ENCODE results near the gene TOX3. TPM values are rescaled to one million over a fixed set of nuclear protein-coding genes. Genes with fewer than 3 reads are reported as not detected.

The TOX3 gene
- total RNA-seq, 8 experiments from 2014 or later: 0.54 to 23.3 (median 9.3) TPM; not detected in 2

DNA sequence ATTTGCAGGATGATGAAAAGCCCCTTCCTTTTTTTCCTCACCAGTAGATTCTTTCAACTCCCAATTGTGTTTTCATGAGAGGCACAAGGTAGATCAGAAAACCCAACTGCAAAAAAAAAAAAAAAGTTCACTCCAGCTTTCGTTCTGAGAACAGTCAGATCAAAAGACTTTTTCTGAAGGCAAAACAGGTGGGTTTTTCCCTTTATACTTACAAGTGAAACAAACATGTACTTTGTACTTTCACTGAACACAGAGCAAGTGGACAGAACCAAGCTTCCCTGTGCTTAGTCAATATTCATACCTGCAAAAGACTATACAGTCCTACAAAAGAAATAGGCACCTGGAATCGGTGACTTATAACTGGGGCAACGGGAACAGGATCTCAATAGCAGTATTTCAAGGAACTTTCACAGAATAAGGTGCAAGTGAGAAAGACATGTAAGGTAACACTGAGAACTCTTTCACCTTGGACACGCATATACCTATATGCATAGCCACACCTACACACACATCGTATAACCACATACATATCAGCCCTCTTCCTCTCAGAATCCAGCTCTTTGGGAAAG, 54.1 kb downstream of the TOX3 start:
- in situ Hi-C loops (cut with MboI; ENCODE audit: low pct_unique_long_range_greater_than_20kb in 2 of 9, low sequenced_read_pairs in 9 of 9, unreplicated experiment in 9 of 9): no loop called here
- H3K27ac ChIP-seq: no peak overlapping the region
- 0 to 100% (median 80%) methylated on average over 1 to 5 of the region's 5 CpGs; no CpG with 5 or more reads in 1 of the 10 experiments for whole genome bisulfite sequencing, 10 experiments
- H3K4me3 ChIP-seq: no peak overlapping the region
- peaks cover 33 to 45% of the 10 kb centered on the region in 2 donors for H3K4me1 ChIP-seq (replicated peaks in 1 of 2)
- ATAC-seq (replicated peaks in 6 of 8): no peak

DNA sequence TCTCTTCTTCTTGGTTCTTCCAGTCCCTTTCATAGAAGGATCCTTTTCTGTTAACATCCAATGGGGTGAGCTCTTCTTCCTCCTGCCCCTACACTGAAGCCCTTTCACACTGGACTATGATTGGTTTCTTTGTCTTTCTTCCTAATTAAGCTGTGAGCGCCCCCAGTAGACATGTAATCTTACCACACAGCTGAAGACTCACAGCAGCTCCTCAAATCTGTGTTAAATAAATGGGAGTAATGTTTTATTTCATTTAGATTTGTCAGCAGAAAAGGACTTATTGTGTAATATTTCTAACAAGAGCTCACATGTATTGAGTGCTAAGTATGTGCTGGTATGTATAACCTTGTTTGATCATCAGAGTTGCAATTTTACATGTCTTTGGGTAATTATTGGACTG, 55.7 kb downstream of the TOX3 start:
- ATAC-seq (replicated peaks in 6 of 8): no peak

DNA sequence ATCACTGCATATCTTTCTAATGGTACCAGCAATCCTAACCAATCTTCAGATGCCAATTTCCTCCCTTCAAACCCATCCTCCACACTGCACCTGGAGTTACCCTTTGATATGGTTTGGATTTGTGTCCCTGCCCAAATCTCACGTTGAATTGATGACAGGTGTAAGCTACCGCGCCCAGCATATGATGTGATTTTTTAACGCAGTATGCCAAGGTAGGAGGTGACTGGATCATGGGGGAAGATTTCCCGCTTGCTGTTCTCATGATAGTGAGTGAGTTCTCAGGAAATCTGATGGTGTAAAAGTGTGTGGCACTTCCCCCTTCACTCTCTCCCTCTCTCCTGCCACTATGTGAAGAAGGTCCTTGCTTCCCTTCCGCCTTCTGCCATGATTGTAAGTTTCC, 57.0 kb downstream of the TOX3 start:
- no peak overlapping the region for H3K27ac ChIP-seq
- in situ Hi-C loops (cut with MboI; ENCODE audit: low pct_unique_long_range_greater_than_20kb in 2 of 9, low sequenced_read_pairs in 9 of 9, unreplicated experiment in 9 of 9): no loop called here
- H3K4me3 ChIP-seq: no peak overlapping the region
- no peak for ATAC-seq (replicated peaks in 6 of 8)
- H3K4me1 ChIP-seq (replicated peaks in 1 of 2): peaks cover 16 to 19% of the 10 kb centered on the region in 2 donors
- 47 to 100% (median 98%) methylated on average over 1 to 6 of the region's 6 CpGs; no CpG with 5 or more reads in 3 of the 10 experiments for WGBS, 10 experiments

More for the DNA sequence above, 55.7 kb downstream of the TOX3 start:
- in situ Hi-C loops (cut with MboI; ENCODE audit: low pct_unique_long_range_greater_than_20kb in 2 of 9, low sequenced_read_pairs in 9 of 9, unreplicated experiment in 9 of 9): no loop called here
- H3K4me3 ChIP-seq: no peak overlapping the region
- WGBS, 10 experiments: 10 to 86% (median 50%) methylated on average over 1 of the region's 1 CpG; no CpG with 5 or more reads in 3 of the 10 experiments
- no peak overlapping the region for H3K27ac ChIP-seq
- H3K4me1 ChIP-seq (replicated peaks in 1 of 2): peaks cover 18 to 28% of the 10 kb centered on the region in 2 donors

DNA sequence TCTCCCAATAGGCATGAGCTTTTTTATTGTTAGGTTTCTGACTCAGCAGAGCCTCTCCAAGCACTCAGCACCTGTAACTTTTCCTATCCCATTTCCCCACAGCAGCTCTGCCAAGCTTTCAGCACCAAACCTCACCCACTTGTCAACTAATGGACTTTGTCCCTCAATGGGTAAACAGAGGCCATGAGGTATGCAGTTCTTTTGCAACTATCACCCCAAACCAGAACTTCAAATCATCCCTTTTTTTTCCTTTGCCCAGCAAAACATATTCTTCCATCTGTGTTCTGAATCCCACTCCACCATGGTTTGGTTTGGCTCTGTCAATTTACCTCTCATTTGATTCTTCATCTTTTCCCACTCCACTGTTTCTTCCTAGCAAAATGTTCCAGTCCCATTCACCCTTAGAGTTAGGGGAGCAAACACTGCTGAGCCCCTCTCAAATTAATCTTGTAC, 58.1 kb downstream of the TOX3 start:
- peaks cover 7 to 9% of the 10 kb centered on the region in 2 donors for H3K4me1 ChIP-seq (replicated peaks in 1 of 2)
- in situ Hi-C loops (cut with MboI; ENCODE audit: low pct_unique_long_range_greater_than_20kb in 2 of 9, low sequenced_read_pairs in 9 of 9, unreplicated experiment in 9 of 9): no loop called here
- no peak overlapping the region for H3K27ac ChIP-seq
- no peak overlapping the region for H3K4me3 ChIP-seq
- no peak for ATAC-seq (replicated peaks in 6 of 8)

DNA sequence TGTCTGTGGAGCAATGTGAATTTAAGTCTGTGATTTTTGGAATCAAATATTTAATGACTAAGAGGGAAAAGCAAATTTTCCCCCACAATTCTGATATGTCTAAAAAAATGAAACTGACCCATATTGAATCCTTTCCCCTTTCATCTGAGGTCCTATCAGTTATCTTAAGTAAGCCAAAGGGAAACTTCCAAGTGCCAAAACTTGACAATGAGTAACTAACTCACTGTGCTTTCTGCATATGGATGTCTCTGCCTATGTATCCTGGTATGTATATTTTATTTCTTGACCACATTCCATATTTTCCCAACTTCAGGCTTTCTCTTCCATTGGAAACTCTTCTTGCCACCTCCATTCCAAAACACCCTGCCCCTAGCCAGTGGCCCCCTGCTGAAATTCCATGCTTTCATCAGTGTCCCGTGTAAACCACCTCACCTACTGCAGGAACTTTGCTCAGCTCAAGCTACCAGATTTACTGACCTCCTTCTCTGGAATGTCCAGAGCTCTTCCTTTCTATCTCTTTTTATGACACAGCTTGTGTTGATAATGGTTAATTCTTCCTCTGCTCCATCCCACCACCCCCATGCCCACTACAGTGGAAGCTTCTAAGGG, 59.0 kb downstream of the TOX3 start:
- ATAC-seq (replicated peaks in 6 of 8): no peak
- no peaks in the 10 kb centered on the region for H3K4me1 ChIP-seq (replicated peaks in 1 of 2)
- no peak overlapping the region for H3K4me3 ChIP-seq
- 0 to 83% (median 67%) methylated on average over 1 of the region's 1 CpG; no CpG with 5 or more reads in 5 of the 10 experiments for WGBS, 10 experiments
- in situ Hi-C loops (cut with MboI; ENCODE audit: low pct_unique_long_range_greater_than_20kb in 2 of 9, low sequenced_read_pairs in 9 of 9, unreplicated experiment in 9 of 9): no loop called here
- H3K27ac ChIP-seq: no peak overlapping the region

DNA sequence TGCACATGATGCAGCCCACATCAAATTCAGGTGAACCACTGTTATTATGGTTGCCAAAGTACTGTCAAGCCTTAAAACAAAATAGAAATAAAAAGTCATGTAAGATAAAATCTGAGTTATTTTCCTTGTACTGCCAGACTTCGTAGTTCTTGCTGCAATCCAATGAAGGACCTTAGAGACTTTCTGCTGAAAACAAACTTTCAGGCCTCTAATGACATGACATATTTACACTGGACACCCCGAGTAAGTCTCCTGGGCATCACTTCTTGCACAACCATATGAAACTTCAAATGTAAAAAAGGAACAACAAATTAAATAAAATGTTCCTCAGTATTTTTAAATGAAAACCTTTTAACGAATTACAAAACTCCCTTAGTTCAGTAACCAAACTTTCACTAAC, 66.7 kb downstream of the TOX3 start:
- H3K27ac ChIP-seq: no peak overlapping the region
- in situ Hi-C loops (cut with MboI; ENCODE audit: low pct_unique_long_range_greater_than_20kb in 2 of 9, low sequenced_read_pairs in 9 of 9, unreplicated experiment in 9 of 9): no loop called here
- peaks cover 12 to 41% of the 10 kb centered on the region in 2 donors for H3K4me1 ChIP-seq (replicated peaks in 1 of 2)
- WGBS, 10 experiments: 7 to 100% (median 74%) methylated on average over 1 to 3 of the region's 3 CpGs
- no peak overlapping the region for H3K4me3 ChIP-seq
- no peak for ATAC-seq (replicated peaks in 6 of 8)

DNA sequence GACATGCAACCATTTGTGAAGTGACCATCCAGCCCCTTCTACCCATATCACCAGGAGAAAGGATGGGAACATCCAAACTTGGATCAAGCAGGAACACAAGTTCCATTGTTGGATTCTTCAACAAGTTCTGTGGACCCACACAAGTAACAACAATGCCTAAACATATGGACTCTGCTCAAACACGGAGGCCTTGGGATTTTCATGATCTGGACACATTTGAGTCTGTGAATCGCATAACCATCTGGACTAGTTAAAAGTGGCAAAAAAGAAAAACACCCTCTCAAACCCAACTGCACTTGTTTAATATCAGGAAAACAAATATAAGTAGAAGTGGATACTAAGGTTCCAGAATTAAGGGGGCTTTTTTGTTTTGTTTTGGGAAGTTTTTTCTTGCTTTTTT, 70.8 kb downstream of the TOX3 start:
- in situ Hi-C loops (cut with MboI; ENCODE audit: low pct_unique_long_range_greater_than_20kb in 2 of 9, low sequenced_read_pairs in 9 of 9, unreplicated experiment in 9 of 9): no loop called here
- 10 to 100% (median 89%) methylated on average over 1 to 2 of the region's 2 CpGs; no CpG with 5 or more reads in 2 of the 10 experiments for WGBS, 10 experiments
- Histone ChIP-seq H3K27ac (no peak overlapping the region), H3K4me1 (replicated peaks in 1 of 2) (peaks cover 12 to 32% of the 10 kb centered on the region in 2 donors), H3K4me3 (no peak overlapping the region)
- no peak for ATAC-seq (replicated peaks in 6 of 8)

DNA sequence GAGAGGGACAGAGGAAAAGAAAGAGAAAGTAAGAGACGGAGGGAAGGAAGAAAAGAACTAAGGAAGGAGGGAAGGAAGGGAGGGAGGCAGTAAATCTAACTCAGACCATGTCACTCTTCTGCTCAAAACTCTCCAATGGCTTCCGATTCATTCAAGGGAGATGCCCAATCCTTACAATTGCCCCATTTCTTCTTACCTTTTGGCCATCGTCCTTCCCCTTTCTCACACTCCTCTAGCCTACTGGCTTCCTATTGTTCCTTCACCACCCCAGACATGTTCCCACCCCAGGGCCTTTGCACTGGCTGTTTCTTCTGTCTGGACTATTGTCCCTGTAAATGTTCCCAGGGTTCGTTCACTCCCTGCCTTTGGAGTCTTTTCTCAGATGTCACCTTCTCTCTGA, 72.3 kb downstream of the TOX3 start:
- no peak for ATAC-seq (replicated peaks in 6 of 8)
- Histone ChIP-seq H3K27ac (no peak overlapping the region), H3K4me1 (replicated peaks in 1 of 2) (peaks cover 17 to 26% of the 10 kb centered on the region in 2 donors), H3K4me3 (no peak overlapping the region)
- in situ Hi-C loops (cut with MboI; ENCODE audit: low pct_unique_long_range_greater_than_20kb in 2 of 9, low sequenced_read_pairs in 9 of 9, unreplicated experiment in 9 of 9): no loop called here
- 15 to 100% (median 91%) methylated on average over 1 to 4 of the region's 4 CpGs; no CpG with 5 or more reads in 1 of the 10 experiments for WGBS, 10 experiments

DNA sequence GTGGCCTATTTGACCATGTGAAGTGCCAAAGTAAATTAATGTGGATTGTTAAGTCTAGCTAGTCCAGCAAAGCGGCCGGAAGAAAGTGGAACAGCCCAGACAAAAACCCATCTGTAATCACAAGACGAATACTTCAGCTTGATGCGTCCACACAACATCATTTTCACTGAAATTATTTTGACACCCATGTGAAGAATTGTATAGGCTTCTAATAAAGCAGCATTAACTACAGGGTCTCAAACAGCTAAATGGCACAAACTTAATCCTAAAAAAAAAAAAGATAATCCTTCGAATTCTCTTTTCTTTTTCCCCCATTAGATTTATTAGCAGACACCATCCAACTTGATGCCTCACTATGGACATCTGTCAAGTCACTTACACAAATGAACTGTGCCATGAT, 73.8 kb downstream of the TOX3 start:
- ATAC-seq (replicated peaks in 6 of 8): no peak
- WGBS, 10 experiments: 0 to 100% (median 86%) methylated on average over 1 to 5 of the region's 5 CpGs; no CpG with 5 or more reads in 2 of the 10 experiments
- Histone ChIP-seq H3K27ac (no peak overlapping the region), H3K4me3 (no peak overlapping the region), H3K4me1 (replicated peaks in 1 of 2) (peaks cover 15 to 28% of the 10 kb centered on the region in 2 donors)
- in situ Hi-C loops (cut with MboI; ENCODE audit: low pct_unique_long_range_greater_than_20kb in 2 of 9, low sequenced_read_pairs in 9 of 9, unreplicated experiment in 9 of 9): no loop called here

DNA sequence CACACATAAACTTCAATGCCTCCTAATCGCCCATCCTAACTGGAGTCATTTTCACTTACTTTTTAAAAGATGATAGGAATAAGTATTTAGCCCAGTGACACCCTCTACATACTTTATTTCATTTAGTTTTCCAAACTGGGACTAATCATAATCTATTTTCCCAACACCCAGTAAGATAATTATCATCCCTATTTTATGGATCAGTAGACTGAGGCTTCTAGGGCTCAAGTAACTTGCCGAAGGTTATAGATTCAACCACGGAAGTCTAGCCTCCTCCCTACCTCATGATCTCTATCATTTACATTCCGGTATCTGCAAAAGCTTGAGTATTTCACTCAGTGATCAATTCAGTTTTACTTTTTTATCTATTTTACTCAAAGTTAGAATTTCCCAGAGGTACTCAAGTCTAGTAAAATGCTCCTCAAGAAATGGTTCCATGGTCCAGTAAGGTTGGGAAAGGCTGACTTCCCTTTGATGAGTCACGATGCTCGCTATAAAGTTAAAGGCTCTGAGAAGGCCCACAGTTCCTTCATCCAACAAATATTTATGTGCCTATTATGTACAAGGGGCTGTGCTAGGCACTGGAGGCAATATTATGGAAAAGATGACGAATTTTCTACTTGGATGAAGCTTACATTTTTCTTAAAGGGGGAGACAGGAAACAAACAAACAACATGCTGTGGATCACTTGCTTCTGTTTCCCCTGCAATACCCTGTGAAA, 75.1 kb downstream of the TOX3 start:
- Histone ChIP-seq H3K4me3 (no peak overlapping the region), H3K4me1 (replicated peaks in 1 of 2) (peaks cover 22 to 36% of the 10 kb centered on the region in 2 donors), H3K27ac (no peak overlapping the region)
- WGBS, 10 experiments: 10 to 100% (median 94%) methylated on average over 2 to 7 of the region's 7 CpGs; no CpG with 5 or more reads in 1 of the 10 experiments
- ATAC-seq (replicated peaks in 6 of 8): peak in 1 of 8 experiments; percentile 73
- in situ Hi-C loops (cut with MboI; ENCODE audit: low pct_unique_long_range_greater_than_20kb in 2 of 9, low sequenced_read_pairs in 9 of 9, unreplicated experiment in 9 of 9): no loop called here

DNA sequence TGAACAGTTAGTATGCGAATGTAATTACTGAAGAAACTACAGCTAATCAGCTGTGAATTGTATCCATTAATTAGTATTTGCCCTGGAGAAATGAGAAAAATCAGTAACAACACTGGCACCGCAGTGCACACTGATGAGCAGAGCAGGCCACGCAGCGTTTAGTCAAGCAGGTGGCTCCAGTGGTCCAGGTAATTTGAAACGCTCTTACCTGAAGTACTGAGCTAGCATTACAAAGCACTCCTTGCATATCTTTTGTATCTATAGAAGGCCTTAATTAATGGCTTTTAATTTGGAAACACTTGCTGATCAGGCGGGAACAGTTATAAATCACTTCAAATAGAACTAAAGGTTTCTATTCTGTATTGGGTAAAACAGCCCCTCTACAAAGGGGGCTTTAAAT, 76.4 kb downstream of the TOX3 start:
- ATAC-seq (replicated peaks in 6 of 8): no peak

DNA sequence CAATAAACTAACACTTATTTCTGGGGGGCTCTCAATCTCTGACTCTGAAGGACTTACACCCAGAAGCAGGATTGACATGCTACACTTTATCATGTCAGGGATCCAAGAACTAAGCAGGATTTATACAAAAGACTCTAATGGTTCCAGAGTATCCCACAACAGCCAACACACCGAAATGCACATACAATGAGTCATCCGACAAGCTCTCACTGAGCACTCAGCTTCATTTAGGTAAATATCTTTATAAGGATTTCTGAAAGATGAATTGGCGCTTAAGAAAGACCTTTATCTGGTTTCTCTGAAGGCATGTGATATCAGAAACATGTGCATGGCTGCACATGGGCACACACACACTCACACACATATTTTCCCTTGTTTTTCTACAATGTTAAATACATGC, 77.2 kb downstream of the TOX3 start:
- Histone ChIP-seq H3K4me3 (no peak overlapping the region), H3K4me1 (replicated peaks in 1 of 2) (peaks cover 21 to 40% of the 10 kb centered on the region in 2 donors), H3K27ac (no peak overlapping the region)
- 0 to 90% (median 37%) methylated on average over 1 to 3 of the region's 3 CpGs; no CpG with 5 or more reads in 3 of the 10 experiments for WGBS, 10 experiments
- in situ Hi-C loops (cut with MboI; ENCODE audit: low pct_unique_long_range_greater_than_20kb in 2 of 9, low sequenced_read_pairs in 9 of 9, unreplicated experiment in 9 of 9): no loop called here
- ATAC-seq (replicated peaks in 6 of 8): peak; percentile 55 to 96 (median 88)

More for the DNA sequence above, 76.4 kb downstream of the TOX3 start:
- 10 to 100% (median 76%) methylated on average over 1 to 6 of the region's 6 CpGs; no CpG with 5 or more reads in 2 of the 10 experiments for WGBS, 10 experiments
- Histone ChIP-seq H3K4me1 (replicated peaks in 1 of 2) (peaks cover 21 to 43% of the 10 kb centered on the region in 2 donors), H3K27ac (no peak overlapping the region), H3K4me3 (no peak overlapping the region)
- in situ Hi-C loops (cut with MboI; ENCODE audit: low pct_unique_long_range_greater_than_20kb in 2 of 9, low sequenced_read_pairs in 9 of 9, unreplicated experiment in 9 of 9): no loop called here

DNA sequence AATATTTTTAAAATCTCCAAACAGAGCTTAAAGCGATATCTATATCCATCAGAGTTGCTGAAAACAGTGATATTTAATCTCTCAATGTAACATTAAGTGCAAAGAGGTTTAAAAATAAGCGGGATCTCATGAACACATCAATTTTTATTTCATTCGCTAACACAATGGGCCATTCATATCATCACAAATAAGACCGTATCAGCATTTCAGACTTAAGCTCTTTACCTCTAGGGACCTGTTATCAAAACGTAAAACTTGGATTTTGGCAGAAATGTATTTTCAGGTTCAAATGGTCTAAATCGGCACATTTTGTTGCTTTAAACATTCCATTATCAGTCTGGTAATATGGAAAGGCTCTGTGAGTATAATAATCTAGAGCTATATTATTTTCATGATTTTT, 77.9 kb downstream of the TOX3 start:
- H3K27ac ChIP-seq: no peak overlapping the region
- in situ Hi-C loops (cut with MboI; ENCODE audit: low pct_unique_long_range_greater_than_20kb in 2 of 9, low sequenced_read_pairs in 9 of 9, unreplicated experiment in 9 of 9): no loop called here
- peaks cover 21 to 40% of the 10 kb centered on the region in 2 donors for H3K4me1 ChIP-seq (replicated peaks in 1 of 2)
- no peak for ATAC-seq (replicated peaks in 6 of 8)
- H3K4me3 ChIP-seq: no peak overlapping the region
- 25 to 100% (median 89%) methylated on average over 3 to 6 of the region's 6 CpGs for WGBS, 10 experiments

Data from motor neuron (in vitro differentiated cells).